ENCODE measurements around the gene TCP11L2.
"Not testable (repeated sequence)": the region's sequence is repeated elsewhere in the genome, so short reads cannot be mapped to it uniquely, and the experiment has no call there.

TCP11L2 gene

GRCh38 chr12:106309671-106310505 lies 7.4 kb downstream of the TCP11L2 start:
- no peak for DNase-seq

DNA sequence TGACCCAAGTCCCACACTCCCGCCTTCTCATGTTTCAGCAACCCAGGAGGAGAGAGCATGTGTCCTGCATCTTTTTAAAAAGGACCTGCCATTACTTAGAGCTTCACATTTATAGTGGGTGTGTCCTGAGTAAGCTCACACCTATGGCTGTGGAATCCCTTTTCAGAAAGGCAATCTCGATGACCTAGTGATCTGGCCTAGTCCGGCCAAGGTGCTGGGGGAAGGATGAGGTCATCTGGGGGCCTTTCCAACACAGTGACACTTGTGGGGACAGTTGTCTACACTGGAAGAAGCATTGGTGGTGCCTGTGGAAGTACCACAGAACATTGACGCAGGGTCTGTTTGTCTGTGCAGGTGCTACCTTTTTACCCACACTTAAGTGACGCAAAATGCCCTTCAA lies 8.2 kb downstream of the TCP11L2 start:
- no peak for DNase-seq

- no peak for DNase-seq
These were observed 8.6 kb downstream of the TCP11L2 start for GRCh38 chr12:106311139-106311538.

GRCh38 chr12:106313413-106313812 lies 10.9 kb downstream of the TCP11L2 start:
- DNase-seq = not testable (repeated sequence)

- DNase-seq = no peak
These were observed 13.0 kb downstream of the TCP11L2 start for GRCh38 chr12:106315523-106315922.

- DNase-seq = no peak
These were observed 15.0 kb downstream of the TCP11L2 start for GRCh38 chr12:106317406-106318082.

DNA sequence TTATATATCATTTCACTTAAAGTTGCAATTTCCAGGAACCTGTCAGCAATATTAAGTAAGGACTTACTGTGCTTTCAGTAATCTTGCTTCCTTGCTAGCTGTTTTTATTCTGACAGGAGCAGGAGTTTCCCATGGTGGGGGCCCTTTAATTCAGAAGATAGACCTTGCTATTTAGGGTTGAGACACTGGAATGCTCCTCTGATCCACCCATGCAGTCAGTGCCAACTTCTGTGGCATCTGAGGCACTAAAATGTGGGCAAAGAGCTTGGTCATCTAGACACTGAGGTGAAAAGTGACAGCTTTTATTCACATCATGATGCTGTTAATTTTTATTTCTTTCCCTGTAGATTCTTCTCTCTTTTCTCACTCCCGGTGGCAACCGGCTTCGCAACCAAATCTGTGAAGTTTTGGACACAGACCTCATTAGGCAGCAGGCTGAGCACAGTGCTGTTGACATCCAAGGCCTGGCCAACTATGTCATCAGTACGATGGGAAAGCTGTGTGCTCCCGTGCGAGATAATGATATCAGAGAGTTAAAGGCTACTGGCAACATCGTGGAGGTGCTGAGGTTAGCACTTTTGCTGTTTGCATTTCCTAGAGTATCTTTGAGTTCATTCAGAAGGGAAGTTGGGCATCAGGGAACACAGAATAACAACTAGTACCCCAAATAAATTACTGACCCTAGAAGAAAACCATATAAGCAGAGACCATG lies 18.8 kb downstream of the TCP11L2 start:
- DNase-seq = no peak

- DNase-seq = no peak
These were observed 21.0 kb downstream of the TCP11L2 start for GRCh38 chr12:106323537-106323936.

DNA sequence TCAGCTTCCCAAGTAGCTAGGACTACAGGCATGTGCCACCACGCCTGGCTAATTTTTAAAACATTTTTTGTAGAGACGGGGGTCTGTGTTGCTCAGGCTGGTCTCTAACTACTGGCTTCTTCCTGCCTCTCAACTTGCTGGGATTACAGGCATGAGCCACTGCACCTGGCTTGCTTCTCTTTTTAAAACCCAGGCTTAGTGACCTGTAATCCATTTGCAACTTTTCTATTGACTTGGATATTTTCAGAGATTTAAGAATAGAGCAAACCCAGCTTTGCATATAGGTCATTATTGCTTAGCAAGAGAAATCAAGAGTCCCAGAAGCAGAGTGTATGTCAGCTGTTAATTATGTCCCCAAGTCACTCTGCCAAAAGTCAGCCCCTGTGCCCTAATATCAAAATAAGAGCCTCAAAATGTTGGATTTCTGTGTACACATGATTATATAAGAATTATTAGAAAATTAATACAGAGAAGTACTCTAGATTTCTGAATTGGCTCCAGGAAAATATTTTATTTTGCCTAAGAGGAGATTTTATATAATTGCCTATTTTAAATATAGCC lies 24.9 kb downstream of the TCP11L2 start:
- no peak for DNase-seq

- DNase-seq = no peak
These were observed 26.2 kb downstream of the TCP11L2 start for GRCh38 chr12:106328735-106329134.

GRCh38 chr12:106329231-106329982 lies 26.9 kb downstream of the TCP11L2 start:
- no peak for DNase-seq

DNA sequence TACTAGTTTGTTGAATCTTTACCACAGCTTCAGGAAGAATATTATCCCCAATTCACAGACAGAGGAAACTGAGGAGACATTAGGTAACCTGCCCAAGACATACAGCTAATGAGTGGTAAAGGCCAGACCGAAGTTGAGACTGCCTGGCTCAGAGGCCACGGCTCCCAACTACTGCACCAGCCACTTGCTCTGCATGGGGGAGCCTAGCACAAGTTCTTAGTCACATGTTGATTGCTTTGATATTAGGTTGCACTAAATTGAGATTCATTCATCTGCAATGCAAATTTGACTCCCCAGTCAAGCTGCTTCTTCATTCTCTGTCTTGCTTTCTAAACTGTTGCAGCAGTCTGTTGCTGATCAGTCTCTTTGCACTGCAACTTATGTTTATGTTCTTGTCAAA lies 29.1 kb downstream of the TCP11L2 start:
- DNase-seq = no peak

- no peak for DNase-seq
These were observed 30.0 kb downstream of the TCP11L2 start for GRCh38 chr12:106332536-106332935.

- DNase-seq = no peak
These were observed 30.5 kb downstream of the TCP11L2 start for GRCh38 chr12:106333010-106333409.

- DNase-seq = no peak
These were observed 31.2 kb downstream of the TCP11L2 start for GRCh38 chr12:106333756-106334155.

DNA sequence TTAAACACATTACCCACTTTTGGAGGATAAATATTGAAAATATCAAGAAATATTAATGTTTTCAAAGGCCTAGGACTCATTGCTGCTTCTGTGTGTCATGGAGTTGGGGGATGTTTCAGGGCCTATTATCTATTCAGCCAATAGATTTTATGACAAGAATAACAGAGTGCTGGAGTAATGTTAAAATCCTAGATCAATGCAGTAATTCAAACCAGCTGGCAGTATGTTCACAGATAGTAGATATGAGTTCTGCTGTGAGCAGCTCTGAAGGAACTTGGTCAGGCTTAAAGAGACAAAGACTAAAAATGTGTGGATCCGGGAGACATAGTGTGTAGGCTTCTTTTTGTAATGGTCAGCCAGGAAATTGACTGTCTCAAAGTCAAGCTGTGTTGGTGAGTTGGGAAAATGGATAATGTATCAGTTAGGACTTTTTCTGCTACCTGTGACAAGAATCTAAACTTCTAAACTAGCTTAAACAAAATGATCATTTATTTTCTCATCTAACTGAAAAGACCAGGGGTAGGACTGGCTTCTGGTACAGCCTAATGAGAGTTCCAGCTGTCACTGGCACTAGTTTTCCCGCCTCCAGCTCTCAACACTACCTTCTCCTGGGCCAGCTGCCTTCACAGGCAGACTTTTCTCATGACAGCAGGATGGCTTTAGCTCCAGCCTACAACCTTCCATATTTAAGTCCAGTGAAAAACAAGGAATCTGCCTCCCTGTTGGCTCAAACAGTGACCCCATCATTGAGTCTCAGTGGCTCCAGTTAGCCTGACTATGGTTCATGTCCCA lies 38.7 kb downstream of the TCP11L2 start:
- DNase-seq = no peak

DNA sequence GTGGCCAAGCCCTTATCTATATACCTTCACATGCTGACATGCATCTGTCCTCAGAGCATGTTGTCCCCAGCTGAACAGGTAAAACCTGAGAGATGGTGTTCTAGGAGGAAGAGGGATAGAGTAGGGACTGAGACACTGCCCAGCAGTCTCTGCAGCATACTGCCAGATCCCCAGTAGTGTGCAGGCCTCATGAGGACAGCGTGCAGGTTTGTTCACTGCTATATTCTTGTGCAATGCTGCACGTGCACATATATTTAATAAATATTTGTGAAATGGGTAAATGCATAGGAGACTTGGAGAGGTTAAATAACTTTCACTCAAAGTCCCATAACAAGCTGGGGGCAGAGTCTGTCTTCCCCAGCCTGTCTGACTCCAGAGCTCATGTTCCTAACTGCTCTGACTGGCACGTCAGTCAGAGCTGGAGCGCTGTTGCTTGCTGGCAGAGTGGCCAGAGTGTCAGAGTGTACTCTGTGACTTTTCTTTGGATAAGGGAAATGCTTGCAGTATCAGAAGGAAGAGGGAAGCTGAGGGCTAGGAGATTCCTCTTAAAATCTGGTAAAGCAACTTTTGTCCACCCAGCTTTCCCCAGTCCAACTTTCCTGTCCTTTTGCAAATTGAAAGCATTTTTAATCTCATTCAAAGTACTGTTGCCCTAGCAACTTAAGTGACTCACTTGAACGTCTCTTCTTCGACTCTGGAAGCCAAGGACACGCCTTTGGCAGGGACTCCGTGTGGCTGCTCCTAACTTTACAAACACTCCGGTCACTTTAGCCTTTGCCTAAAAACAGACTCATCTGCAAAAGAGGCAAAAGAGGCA lies 40.1 kb downstream of the TCP11L2 start:
- DNase-seq = no peak

DNA sequence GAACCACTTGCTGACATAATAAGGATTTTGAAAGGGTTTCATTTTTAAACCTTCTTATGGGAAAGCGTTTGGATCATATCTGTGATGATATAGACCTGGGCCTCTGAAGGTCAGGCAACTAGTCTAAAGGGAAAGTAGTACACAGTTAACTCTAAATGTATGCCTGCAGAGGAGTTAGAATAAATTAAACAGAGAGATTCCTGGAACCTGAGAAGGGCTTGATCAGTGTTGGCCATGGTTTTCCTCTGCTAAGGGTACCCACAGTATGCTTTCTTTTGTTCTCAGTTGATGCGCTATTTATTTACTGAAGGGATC lies 40.6 kb downstream of the TCP11L2 start:
- DNase-seq = no peak

DNA sequence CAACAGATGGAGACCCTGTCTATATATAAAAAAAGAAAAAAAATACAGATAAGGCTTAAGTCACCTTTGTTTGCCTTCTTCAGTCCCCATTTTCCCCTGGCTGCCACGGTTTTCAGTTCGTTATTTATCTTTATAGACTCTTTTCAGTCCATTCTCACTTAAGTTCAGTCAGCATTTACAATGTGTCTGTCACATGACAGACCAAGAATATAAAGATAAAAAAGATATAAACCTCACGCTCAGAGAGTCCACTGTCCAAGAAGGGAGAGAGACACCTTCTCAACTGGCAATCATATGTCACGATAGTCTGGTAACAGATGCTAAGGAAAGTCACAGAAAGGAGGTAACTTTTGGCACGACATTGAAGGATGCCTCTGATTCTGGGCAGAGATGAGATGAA lies 41.6 kb downstream of the TCP11L2 start:
- DNase-seq = no peak

- no peak for DNase-seq
These were observed 43.2 kb downstream of the TCP11L2 start for GRCh38 chr12:106345746-106346145.

- no peak for DNase-seq
These were observed 45.9 kb downstream of the TCP11L2 start for GRCh38 chr12:106348411-106348810.

Measured in activated T-cell treated with anti-CD3 and anti-CD28 coated beads, Interleukin-2, amount 50 U/mL, for 1 hour (primary cell).